ENCODE results near the gene SLC4A7.
A peak's percentile ranks its signal among the peaks of the same experiment; 100 is the strongest.

Gene SLC4A7

DNA sequence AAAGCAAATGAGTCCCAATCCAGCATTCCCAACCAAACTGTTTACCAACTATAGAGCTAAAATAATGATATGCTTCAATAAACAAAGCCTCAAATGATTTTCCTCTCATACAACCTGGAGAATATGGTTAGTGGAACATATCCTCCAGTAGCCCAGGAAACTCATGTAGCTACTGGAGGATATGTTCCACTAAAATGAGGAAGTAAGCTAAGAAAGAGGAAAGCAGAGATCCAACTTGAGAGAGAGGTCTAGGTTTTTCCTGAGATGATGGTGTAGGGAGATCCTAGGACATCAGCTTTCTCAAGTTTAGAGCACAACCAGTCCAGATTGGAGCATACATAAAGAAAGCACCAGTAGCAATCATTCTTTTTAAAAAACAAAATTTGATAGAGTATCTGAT lies 44.6 kb upstream of the SLC4A7 start:
- Histone ChIP-seq H3K4me1 (ENCODE audit: control insufficient read depth in 1 of 2, insufficient read depth in 2 of 2, low read length in 2 of 2) (peaks cover 0 to 1% of the 10 kb centered on the region in 2 experiments), H2AFZ (ENCODE audit: insufficient read depth, low read length, poor library complexity) (no peak overlapping the region), H4K8ac (ENCODE audit: low read depth, low read length) (no peak overlapping the region), H3K18ac (ENCODE audit: low read length) (no peak overlapping the region), H2AK5ac (ENCODE audit: low read length) (no peak overlapping the region), H3K79me2 (ENCODE audit: control insufficient read depth, insufficient read depth, low read length, poor library complexity) (no peaks in the 10 kb centered on the region), H3K4ac (ENCODE audit: low read depth, low read length) (no peak overlapping the region), H2BK120ac (ENCODE audit: insufficient read depth, low read length, poor library complexity) (no peak overlapping the region), H3K4me3 (ENCODE audit: low read depth, low read length) (no peak overlapping the region), H3K9ac (ENCODE audit: low read length) (no peak overlapping the region), H3K79me1 (ENCODE audit: low read length) (peaks cover 3% of the 10 kb centered on the region), H3K14ac (ENCODE audit: low read length) (no peak overlapping the region), H4K91ac (ENCODE audit: low read depth, low read length) (no peak overlapping the region), H2BK12ac (ENCODE audit: low read length) (no peak overlapping the region), H3K9me3 (ENCODE audit: insufficient read depth, low read depth, low read length) (peaks cover 1% of the 10 kb centered on the region), H2BK5ac (ENCODE audit: low read depth, low read length, poor library complexity) (no peak overlapping the region), H3K4me2 (ENCODE audit: low read length) (no peak overlapping the region), H3K27ac (ENCODE audit: low read depth, low read length) (no peak overlapping the region), H3K27me3 (ENCODE audit: insufficient read depth, low read length) (no peaks in the 10 kb centered on the region), H4K12ac (ENCODE audit: low read depth, low read length) (no peak overlapping the region), H3K36me3 (ENCODE audit: control insufficient read depth in 1 of 2, insufficient read depth in 2 of 2, low read length in 2 of 2) (no peaks in the 10 kb centered on the region), H3K23ac (ENCODE audit: low read length) (no peak overlapping the region)
- no peak for DNase-seq

DNA sequence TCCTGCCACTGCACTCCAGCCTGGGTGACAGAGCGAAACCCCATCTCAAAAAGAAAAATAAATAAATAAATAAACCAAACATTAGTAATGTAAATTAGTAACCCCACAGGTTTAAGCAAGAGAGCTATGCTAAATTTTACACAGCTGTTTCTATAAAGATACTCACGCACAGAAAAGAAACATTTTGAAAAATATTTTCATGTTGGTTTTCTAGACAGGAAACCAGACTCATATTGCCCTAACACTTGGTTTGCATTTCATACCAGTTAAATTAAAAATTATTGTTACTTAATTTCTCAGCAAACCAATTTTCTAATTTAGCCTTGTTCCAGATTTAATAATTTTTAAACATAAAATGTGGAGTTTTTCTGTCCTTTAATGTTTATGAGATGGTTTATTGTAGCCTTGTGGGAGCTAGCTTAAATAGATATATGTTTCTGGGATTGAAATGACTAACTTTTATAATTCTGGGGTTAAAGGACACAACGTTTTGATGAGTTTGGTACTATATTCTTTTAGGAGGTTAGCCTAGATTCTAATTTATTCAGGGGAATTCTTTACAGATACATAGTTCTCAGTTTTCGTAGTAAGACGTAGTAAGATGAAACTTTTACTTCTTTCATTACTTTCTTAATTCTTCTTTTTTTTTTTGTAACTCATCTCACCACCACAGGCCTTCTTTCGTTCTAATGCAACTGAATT lies 42.6 kb upstream of the SLC4A7 start:
- Histone ChIP-seq H3K9me3 (ENCODE audit: insufficient read depth, low read depth, low read length) (peaks cover 1% of the 10 kb centered on the region), H2AFZ (ENCODE audit: insufficient read depth, low read length, poor library complexity) (no peak overlapping the region), H3K27me3 (ENCODE audit: insufficient read depth, low read length) (no peaks in the 10 kb centered on the region), H3K36me3 (ENCODE audit: control insufficient read depth in 1 of 2, insufficient read depth in 2 of 2, low read length in 2 of 2) (no peaks in the 10 kb centered on the region), H3K23ac (ENCODE audit: low read length) (no peak overlapping the region), H3K4me2 (ENCODE audit: low read length) (no peak overlapping the region), H3K4ac (ENCODE audit: low read depth, low read length) (no peak overlapping the region), H3K79me2 (ENCODE audit: control insufficient read depth, insufficient read depth, low read length, poor library complexity) (no peaks in the 10 kb centered on the region), H2BK5ac (ENCODE audit: low read depth, low read length, poor library complexity) (no peak overlapping the region), H4K91ac (ENCODE audit: low read depth, low read length) (no peak overlapping the region), H3K18ac (ENCODE audit: low read length) (no peak overlapping the region), H3K79me1 (ENCODE audit: low read length) (no peaks in the 10 kb centered on the region), H3K14ac (ENCODE audit: low read length) (no peak overlapping the region), H2BK12ac (ENCODE audit: low read length) (no peak overlapping the region), H2AK5ac (ENCODE audit: low read length) (no peak overlapping the region), H4K12ac (ENCODE audit: low read depth, low read length) (no peak overlapping the region), H3K27ac (ENCODE audit: low read depth, low read length) (no peak overlapping the region), H3K9ac (ENCODE audit: low read length) (no peak overlapping the region), H4K8ac (ENCODE audit: low read depth, low read length) (no peak overlapping the region), H3K4me1 (ENCODE audit: control insufficient read depth in 1 of 2, insufficient read depth in 2 of 2, low read length in 2 of 2) (no peaks in the 10 kb centered on the region), H3K4me3 (ENCODE audit: low read depth, low read length) (no peak overlapping the region), H2BK120ac (ENCODE audit: insufficient read depth, low read length, poor library complexity) (no peak overlapping the region)
- no CpG with 5 or more reads among the region's 6 CpGs for WGBS (ENCODE audit: extremely low coverage, insufficient coverage, insufficient read length)
- DNase-seq, result no peak

DNA sequence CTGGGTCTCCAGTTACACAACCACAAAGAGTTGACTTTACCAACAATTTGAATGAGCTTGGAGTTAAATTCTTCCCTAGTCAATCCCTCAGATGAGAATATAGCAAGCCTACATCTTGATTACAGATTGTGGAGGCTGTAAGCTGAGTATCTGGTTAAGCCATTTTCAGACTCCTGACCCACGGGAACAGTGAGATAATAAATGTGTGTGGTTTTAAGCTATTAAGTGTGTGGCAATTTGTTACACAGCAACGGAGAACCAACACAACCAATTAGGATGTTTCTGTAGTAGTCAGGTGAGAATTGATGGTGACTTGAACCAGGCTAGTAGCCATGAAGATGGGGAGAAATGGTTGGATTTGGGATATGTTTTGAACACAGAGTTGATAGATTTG lies 37.7 kb upstream of the SLC4A7 start:
- Histone ChIP-seq H3K27me3 (ENCODE audit: insufficient read depth, low read length) (no peaks in the 10 kb centered on the region), H4K8ac (ENCODE audit: low read depth, low read length) (no peak overlapping the region), H2AK5ac (ENCODE audit: low read length) (no peak overlapping the region), H3K79me1 (ENCODE audit: low read length) (no peaks in the 10 kb centered on the region), H3K27ac (ENCODE audit: low read depth, low read length) (no peak overlapping the region), H3K4me1 (ENCODE audit: control insufficient read depth in 1 of 2, insufficient read depth in 2 of 2, low read length in 2 of 2) (no peaks in the 10 kb centered on the region), H3K4me3 (ENCODE audit: low read depth, low read length) (no peak overlapping the region), H3K4me2 (ENCODE audit: low read length) (no peak overlapping the region), H2BK12ac (ENCODE audit: low read length) (no peak overlapping the region), H4K12ac (ENCODE audit: low read depth, low read length) (no peak overlapping the region), H3K14ac (ENCODE audit: low read length) (no peak overlapping the region), H3K9me3 (ENCODE audit: insufficient read depth, low read depth, low read length) (peaks cover 1% of the 10 kb centered on the region), H2AFZ (ENCODE audit: insufficient read depth, low read length, poor library complexity) (no peak overlapping the region), H3K79me2 (ENCODE audit: control insufficient read depth, insufficient read depth, low read length, poor library complexity) (no peaks in the 10 kb centered on the region), H3K18ac (ENCODE audit: low read length) (no peak overlapping the region), H4K91ac (ENCODE audit: low read depth, low read length) (no peak overlapping the region), H3K23ac (ENCODE audit: low read length) (no peak overlapping the region), H3K4ac (ENCODE audit: low read depth, low read length) (no peak overlapping the region), H2BK120ac (ENCODE audit: insufficient read depth, low read length, poor library complexity) (no peak overlapping the region), H3K9ac (ENCODE audit: low read length) (no peak overlapping the region), H2BK5ac (ENCODE audit: low read depth, low read length, poor library complexity) (no peak overlapping the region), H3K36me3 (ENCODE audit: control insufficient read depth in 1 of 2, insufficient read depth in 2 of 2, low read length in 2 of 2) (no peaks in the 10 kb centered on the region)
- no peak for DNase-seq
- WGBS (ENCODE audit: extremely low coverage, insufficient coverage, insufficient read length), result no CpG with 5 or more reads among the region's 2 CpGs

DNA sequence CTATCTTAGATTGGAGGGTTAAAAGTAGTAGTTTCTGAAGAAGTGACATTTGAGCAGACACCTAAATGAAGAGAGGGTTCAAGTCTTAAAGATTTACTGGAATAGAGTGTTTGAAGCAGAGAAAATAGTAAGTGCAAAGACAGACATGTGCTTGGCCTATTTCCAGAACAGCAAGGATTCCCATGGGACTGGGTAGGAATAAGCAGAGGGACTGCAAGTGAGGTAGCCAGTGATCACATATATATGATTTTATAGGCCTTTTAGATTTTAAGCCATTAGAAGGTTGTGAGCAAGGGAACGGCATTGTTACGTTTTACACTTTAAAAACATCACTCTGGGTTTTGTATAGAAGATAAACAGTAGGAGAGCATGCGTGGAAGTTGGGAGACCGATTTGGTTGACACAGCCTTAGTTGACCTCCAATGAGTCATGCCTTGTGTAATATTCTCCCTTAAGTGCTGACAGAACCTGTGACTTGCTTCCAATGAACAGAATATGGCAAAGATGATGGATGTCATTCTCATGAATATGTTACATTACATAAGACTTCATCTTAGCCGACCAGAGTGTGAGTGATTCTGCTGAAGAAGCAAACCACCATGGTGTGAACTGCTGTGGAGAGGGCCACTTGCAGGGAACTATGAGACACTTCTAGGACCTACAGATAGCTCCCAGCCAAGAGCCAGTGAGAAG lies 37.1 kb upstream of the SLC4A7 start:
- DNase-seq, result peak; percentile 60 to 85
- no peak overlapping the region for H3K4ac ChIP-seq (ENCODE audit: low read depth, low read length)
- H3K18ac ChIP-seq (ENCODE audit: low read length), result no peak overlapping the region
- no CpG with 5 or more reads among the region's 5 CpGs for WGBS (ENCODE audit: extremely low coverage, insufficient coverage, insufficient read length)
- H2BK12ac ChIP-seq (ENCODE audit: low read length), result no peak overlapping the region
- no peak overlapping the region for H2AK5ac ChIP-seq (ENCODE audit: low read length)
- no peak overlapping the region for H3K9ac ChIP-seq (ENCODE audit: low read length)
- no peaks in the 10 kb centered on the region for H3K79me2 ChIP-seq (ENCODE audit: control insufficient read depth, insufficient read depth, low read length, poor library complexity)
- no peak overlapping the region for H4K91ac ChIP-seq (ENCODE audit: low read depth, low read length)
- no peak overlapping the region for H3K27ac ChIP-seq (ENCODE audit: low read depth, low read length)
- no peak overlapping the region for H2AFZ ChIP-seq (ENCODE audit: insufficient read depth, low read length, poor library complexity)
- H3K36me3 ChIP-seq (ENCODE audit: control insufficient read depth in 1 of 2, insufficient read depth in 2 of 2, low read length in 2 of 2), result no peaks in the 10 kb centered on the region
- no peak overlapping the region for H4K8ac ChIP-seq (ENCODE audit: low read depth, low read length)
- H2BK120ac ChIP-seq (ENCODE audit: insufficient read depth, low read length, poor library complexity), result no peak overlapping the region
- H3K27me3 ChIP-seq (ENCODE audit: insufficient read depth, low read length), result no peaks in the 10 kb centered on the region
- no peak overlapping the region for H3K23ac ChIP-seq (ENCODE audit: low read length)
- H3K4me2 ChIP-seq (ENCODE audit: low read length), result no peak overlapping the region
- peaks cover 1% of the 10 kb centered on the region for H3K9me3 ChIP-seq (ENCODE audit: insufficient read depth, low read depth, low read length)
- H3K79me1 ChIP-seq (ENCODE audit: low read length), result no peaks in the 10 kb centered on the region
- no peak overlapping the region for H3K14ac ChIP-seq (ENCODE audit: low read length)
- no peak overlapping the region for H2BK5ac ChIP-seq (ENCODE audit: low read depth, low read length, poor library complexity)
- H4K12ac ChIP-seq (ENCODE audit: low read depth, low read length), result no peak overlapping the region
- H3K4me3 ChIP-seq (ENCODE audit: low read depth, low read length), result no peak overlapping the region
- no peaks in the 10 kb centered on the region for H3K4me1 ChIP-seq (ENCODE audit: control insufficient read depth in 1 of 2, insufficient read depth in 2 of 2, low read length in 2 of 2)

Data from trophoblast cell (in vitro differentiated cells and primary cell).